H9 (cell line): ENCODE results near the gene NAA25. TPM values are rescaled to one million over a fixed set of nuclear protein-coding genes. Genes with fewer than 3 reads are reported as not detected.

Experiments
- DNase-seq: peaks from one replicate; pipeline ENCODE4 v3.0.0-alpha.2; 2017
- H2AFZ ChIP-seq: one replicate; pipeline ENCODE4 v1.6.1; 2013; ENCODE audit warnings: mild to moderate bottlenecking, low read length, control low read depth, moderate library complexity
- H2AK5ac ChIP-seq: 2 replicates; pipeline ENCODE4 v1.6.1; 2013; ENCODE audit warnings: low read length, control low read depth, mixed read lengths; ENCODE audit not compliant: insufficient read length
- H2BK120ac ChIP-seq: one replicate; pipeline ENCODE4 v1.6.1; 2013; ENCODE audit warnings: low read depth, mild to moderate bottlenecking, low read length, control low read depth, inconsistent platforms; ENCODE audit not compliant: poor library complexity, severe bottlenecking
- H2BK12ac ChIP-seq: 2 replicates; pipeline ENCODE4 v1.6.1; 2013; ENCODE audit warnings: low read length, control low read depth, mixed read lengths, low read depth; ENCODE audit not compliant: insufficient read length
- H2BK15ac ChIP-seq: 2 replicates; pipeline ENCODE4 v1.6.1; 2013; ENCODE audit warnings: low read depth, low read length, control low read depth
- H2BK20ac ChIP-seq: one replicate; pipeline ENCODE4 v1.6.1; 2013; ENCODE audit warnings: low read depth, mild to moderate bottlenecking, low read length, control low read depth, inconsistent platforms; ENCODE audit not compliant: poor library complexity, severe bottlenecking
- H2BK5ac ChIP-seq: 2 replicates; pipeline ENCODE4 v1.6.1; 2013; ENCODE audit warnings: low read length, control low read depth, mixed read lengths; ENCODE audit not compliant: insufficient read length
- H3K14ac ChIP-seq: 2 replicates; pipeline ENCODE4 v1.6.1; 2013; ENCODE audit warnings: low read length, control low read depth; ENCODE audit not compliant: insufficient read depth
- H3K18ac ChIP-seq: 2 replicates; pipeline ENCODE4 v1.6.1; 2013; ENCODE audit warnings: low read depth, mild to moderate bottlenecking, mixed read lengths, low read length, control low read depth; ENCODE audit not compliant: insufficient read length
- H3K23ac ChIP-seq: 2 replicates; pipeline ENCODE4 v1.6.1; 2013; ENCODE audit warnings: low read length, control low read depth, mixed read lengths, low read depth; ENCODE audit not compliant: insufficient read length
- H3K23me2 ChIP-seq: 2 replicates; pipeline ENCODE4 v1.6.1; 2013; ENCODE audit warnings: low read depth, mild to moderate bottlenecking, mixed read lengths, low read length, control low read depth; ENCODE audit not compliant: insufficient read length, poor library complexity, severe bottlenecking
- H3K27ac ChIP-seq: 2 replicates; pipeline ENCODE4 v1.5.1; 2013; ENCODE audit warnings: low read length, control low read depth, mixed read lengths, low read depth; ENCODE audit not compliant: insufficient read length
- H3K27me3 ChIP-seq: 2 replicates; pipeline ENCODE4 v1.6.1; 2013; ENCODE audit warnings: low read length, control low read depth, inconsistent platforms; ENCODE audit not compliant: insufficient read depth
- H3K4ac ChIP-seq: 2 replicates; pipeline ENCODE4 v1.6.1; 2013; ENCODE audit warnings: low read depth, mild to moderate bottlenecking, control low read depth, inconsistent platforms, low read length, moderate library complexity
- H3K4me1 ChIP-seq: 2 replicates; pipeline ENCODE4 v1.6.1; 2013; ENCODE audit warnings: low read length, control low read depth, inconsistent platforms; ENCODE audit not compliant: insufficient read depth
- H3K4me2 ChIP-seq: 2 replicates; pipeline ENCODE4 v1.6.1; 2013; ENCODE audit warnings: low read length, control low read depth, mixed read lengths; ENCODE audit not compliant: insufficient read length, insufficient read depth
- H3K56ac ChIP-seq: 2 replicates; pipeline ENCODE4 v1.6.1; 2013; ENCODE audit warnings: low read depth, mild to moderate bottlenecking, mixed read lengths, low read length, control low read depth; ENCODE audit not compliant: insufficient read length
- H3K79me1 ChIP-seq: 2 replicates; pipeline ENCODE4 v1.6.1; 2013; ENCODE audit warnings: low read depth, mild to moderate bottlenecking, moderate library complexity, low read length, control low read depth, inconsistent platforms; ENCODE audit not compliant: insufficient read depth, poor library complexity, severe bottlenecking
- H3K79me2 ChIP-seq: 2 replicates; pipeline ENCODE4 v1.6.1; 2013; ENCODE audit warnings: low read length, control low read depth, inconsistent platforms; ENCODE audit not compliant: insufficient read depth
- H3K9ac ChIP-seq: 2 replicates; pipeline ENCODE4 v1.6.1; 2013; ENCODE audit warnings: low read length, control low read depth, mixed read lengths; ENCODE audit not compliant: insufficient read length; ENCODE audit errors: extremely low read depth
- H3K9me3 ChIP-seq: one replicate; pipeline ENCODE4 v1.6.1; 2013; ENCODE audit warnings: low read depth, low read length, inconsistent platforms; ENCODE audit not compliant: control insufficient read depth
- H3T11ph ChIP-seq: one replicate; pipeline ENCODE4 v1.6.1; 2013; ENCODE audit warnings: mild to moderate bottlenecking, low read length, control low read depth, inconsistent platforms
- H4K20me1 ChIP-seq: one replicate; pipeline ENCODE4 v1.6.1; 2013; ENCODE audit not compliant: control insufficient read depth, insufficient read length, insufficient read depth
- H4K5ac ChIP-seq: 2 replicates; pipeline ENCODE4 v1.6.1; 2013; ENCODE audit warnings: low read depth, mild to moderate bottlenecking, mixed read lengths, low read length, control low read depth; ENCODE audit not compliant: insufficient read length
- H4K8ac ChIP-seq: replicated peaks from 2 replicates; pipeline ENCODE4 v1.6.1; 2013; ENCODE audit warnings: low read length, control low read depth, mixed read lengths, low read depth; ENCODE audit not compliant: insufficient read length
- H4K91ac ChIP-seq: 2 replicates; pipeline ENCODE4 v1.6.1; 2013; ENCODE audit warnings: low read depth, mild to moderate bottlenecking, moderate library complexity, mixed read lengths, low read length, control low read depth; ENCODE audit not compliant: insufficient read length
- H3K27ac Mint-ChIP-seq, 3 experiments: 2 replicates in 2 of 3; 3 replicates in 1 of 3; pipeline ENCODE4 v1.8.0; 2020 to 2021; ENCODE audit warnings: mixed read lengths in 3 of 3, mild to moderate bottlenecking in 1 of 3, moderate library complexity in 1 of 3
- H3K27me3 Mint-ChIP-seq: 2 replicates; pipeline ENCODE4 v1.8.0; 2021; ENCODE audit warnings: low read depth, mild to moderate bottlenecking, moderate library complexity, mixed read lengths
- H3K36me3 Mint-ChIP-seq, 3 experiments: 2 replicates in 2 of 3; 3 replicates in 1 of 3; pipeline ENCODE4 v1.8.0; 2020 to 2021; ENCODE audit warnings: low read depth in 3 of 3, mixed read lengths in 3 of 3; ENCODE audit not compliant: insufficient read depth in 1 of 3
- H3K4me1 Mint-ChIP-seq, 2 experiments: 2 replicates each; pipeline ENCODE4 v1.8.0; 2020; ENCODE audit warnings: mixed read lengths in 2 of 2
- H3K4me3 Mint-ChIP-seq, 2 experiments: 2 replicates in 1 of 2; 3 replicates in 1 of 2; pipeline ENCODE4 v1.8.0; 2020 to 2021; ENCODE audit warnings: mild to moderate bottlenecking in 2 of 2, mixed read lengths in 2 of 2, moderate library complexity in 1 of 2
- H3K9me3 Mint-ChIP-seq, 2 experiments: 2 replicates in 1 of 2; 3 replicates in 1 of 2; pipeline ENCODE4 v1.8.0; 2020; ENCODE audit warnings: mild to moderate bottlenecking in 2 of 2, mixed read lengths in 2 of 2, moderate library complexity in 1 of 2
- CTCF ChIP-seq: fragments of 200-600 bp; sonication (generic); conservative IDR thresholded peaks from 3 replicates; pipeline ENCODE4 v1.8.0; 2021; ENCODE audit warnings: antibody characterized with exemption, mild to moderate bottlenecking
- WGBS: extraction: QIAGEN DNeasy Blood & Tissue Kit; methylation state at CpG from one replicate; pipeline ENCODE4 v1.1.7; 2013; ENCODE audit warnings: missing lambda C conversion rate, low lambda C conversion rate, mixed read lengths; ENCODE audit not compliant: insufficient read length; ENCODE audit errors: extremely low coverage; 5-methylcytosine and 5-hydroxymethylcytosine counted together
- total RNA-seq: library from RNA; stranded (reverse); gene quantifications from 2 replicates; pipeline ENCODE4 v1.2.1, GENCODE V29; 2021

Gene NAA25
- total RNA-seq, 1 experiment from 2014 or later = 57.1 TPM

DNA sequence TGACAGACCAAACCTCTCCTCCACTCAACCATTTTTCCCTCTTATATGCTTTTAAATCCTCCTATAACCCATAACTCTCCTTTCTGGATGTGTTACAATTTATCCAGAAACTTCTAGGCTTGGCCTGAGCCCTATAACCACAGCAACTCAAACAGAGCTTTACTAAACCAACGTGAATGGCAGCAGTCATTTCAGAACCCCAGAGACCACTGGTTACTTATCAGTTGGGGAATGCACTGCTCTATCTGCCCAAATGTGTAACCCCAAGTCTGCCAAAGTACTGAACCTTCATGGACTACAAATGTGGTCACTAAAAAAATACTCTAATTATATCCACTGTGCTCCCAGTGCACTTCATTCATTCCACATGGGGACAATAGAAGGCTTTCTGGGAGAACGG, 42.0 kb downstream of the NAA25 start:
- Histone ChIP-seq H4K20me1 (no peaks in the 10 kb centered on the region), H2BK12ac (no peak overlapping the region), H4K8ac (no peak overlapping the region), H3T11ph (no peak overlapping the region), H3K27ac (no peak overlapping the region), H3K18ac (no peak overlapping the region), H2BK15ac (no peak overlapping the region), H2AK5ac (no peak overlapping the region), H3K9ac (no peak overlapping the region), H4K91ac (no peak overlapping the region), H3K14ac (no peak overlapping the region), H3K23me2 (no peaks in the 10 kb centered on the region), H4K5ac (no peak overlapping the region), H3K27me3 (no peaks in the 10 kb centered on the region), H2BK120ac (no peak overlapping the region), H3K23ac (no peak overlapping the region), H2BK5ac (no peak overlapping the region), H2BK20ac (no peak overlapping the region), H2AFZ (no peak overlapping the region), H3K9me3 (no peaks in the 10 kb centered on the region), H3K4ac (no peak overlapping the region), H3K4me2 (no peak overlapping the region), H3K56ac (no peak overlapping the region), H3K79me2 (no peaks in the 10 kb centered on the region), H3K4me1 (no peaks in the 10 kb centered on the region), H3K79me1 (no peaks in the 10 kb centered on the region)
- WGBS = no CpG with 5 or more reads among the region's 2 CpGs
- Mint-ChIP-seq H3K27me3 (no peaks in the 10 kb centered on the region), H3K4me3 (no peak overlapping the region), H3K9me3 (no peaks in the 10 kb centered on the region), H3K27ac (peak overlapping the region in 2 of 3 experiments; percentile 41 to 53; a peak in 3 of 7 replicates), H3K36me3 (peaks cover 53 to 87% (median 67%) of the 10 kb centered on the region in 3 experiments), H3K4me1 (no peaks in the 10 kb centered on the region)
- no peak for DNase-seq
- no peak for TF ChIP-seq CTCF
